Daoy (cell line): Measurements from ENCODE around the gene KRT1. TPM values are rescaled to one million over a fixed set of nuclear protein-coding genes. Genes with fewer than 3 reads are reported as not detected.

Experiments used
- DNase-seq: peaks from one replicate; pipeline ENCODE4 v3.0.0-alpha.2; 2015; ENCODE audit warnings: low read depth
- total RNA-seq: library from RNA; depleted of rRNA; stranded (reverse); fragments of >200 nt; shearing (Covaris generic); gene quantifications from 2 replicates; pipeline ENCODE4 v1.2.3, GENCODE V29; 2014

KRT1 gene
- total RNA-seq, 1 experiment from 2014 or later, result not detected

DNA sequence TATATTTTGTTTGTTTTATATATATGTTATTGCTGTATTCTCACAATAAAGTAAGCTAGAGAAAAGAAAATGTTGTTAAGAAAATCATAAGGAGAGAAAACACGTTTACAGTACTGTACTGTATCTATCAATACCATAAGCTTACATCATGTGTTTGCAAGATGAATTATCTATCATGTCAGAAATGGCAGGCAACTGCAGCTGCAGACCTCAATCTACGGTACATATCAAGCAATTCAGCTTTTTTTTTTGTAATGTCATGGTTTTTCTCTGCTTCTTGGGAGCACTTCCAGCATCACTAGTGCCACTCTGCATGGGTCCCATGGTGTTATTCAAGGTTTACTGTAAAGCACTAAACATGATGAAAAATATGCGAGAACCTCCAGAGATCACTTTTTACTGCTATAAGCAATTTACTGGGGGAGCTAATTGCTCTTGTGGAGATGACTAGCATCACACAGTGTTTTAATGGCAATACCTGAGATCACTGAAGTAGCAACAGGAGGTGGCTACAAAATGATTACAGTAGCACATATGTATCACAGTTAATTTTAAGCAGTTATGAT lies 19.2 kb downstream of the KRT1 start:
- DNase-seq, result no peak

DNA sequence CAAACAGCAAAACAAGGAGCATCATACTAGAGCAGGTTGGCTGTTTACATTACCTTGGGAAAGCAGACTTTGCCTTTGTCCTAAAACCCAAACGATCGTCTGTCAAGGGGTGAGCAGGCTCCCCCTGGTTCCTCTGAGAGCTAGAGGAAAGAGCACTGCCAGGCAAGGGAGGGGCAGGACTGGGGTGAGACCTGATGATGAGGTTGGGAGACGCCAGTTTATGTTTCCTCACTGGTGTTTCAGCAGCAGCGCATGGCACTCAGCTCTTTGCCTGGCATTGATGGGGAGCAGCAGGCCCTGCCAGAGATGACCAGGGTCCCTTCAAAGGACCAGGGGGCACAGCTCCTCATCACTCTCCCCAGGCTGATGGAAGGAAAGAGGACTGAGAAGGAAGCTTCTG lies 20.3 kb downstream of the KRT1 start:
- no peak for DNase-seq

- no peak for DNase-seq
Measured at GRCh38 chr12:52659395-52659794, 20.8 kb downstream of the KRT1 start.

DNA sequence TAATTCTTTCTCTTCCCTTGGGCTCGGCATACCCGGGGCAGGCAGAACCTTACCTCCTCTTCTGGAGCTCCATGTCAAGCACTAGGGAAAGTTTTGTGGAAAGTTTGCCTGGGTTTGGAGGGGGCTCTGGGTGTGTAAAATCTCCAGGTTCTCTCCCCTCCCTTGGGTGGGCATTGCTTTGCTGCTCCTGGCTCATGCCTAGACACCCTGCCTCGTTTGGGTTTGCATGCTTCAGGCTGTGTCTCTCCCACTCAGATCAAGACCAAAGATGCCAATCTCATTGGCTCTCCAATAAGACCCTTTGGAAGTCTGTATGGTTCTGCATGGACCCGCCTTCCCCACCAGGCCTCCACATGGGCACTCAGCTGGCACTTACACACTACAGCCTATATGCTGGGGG lies 22.0 kb downstream of the KRT1 start:
- DNase-seq, result no peak

DNA sequence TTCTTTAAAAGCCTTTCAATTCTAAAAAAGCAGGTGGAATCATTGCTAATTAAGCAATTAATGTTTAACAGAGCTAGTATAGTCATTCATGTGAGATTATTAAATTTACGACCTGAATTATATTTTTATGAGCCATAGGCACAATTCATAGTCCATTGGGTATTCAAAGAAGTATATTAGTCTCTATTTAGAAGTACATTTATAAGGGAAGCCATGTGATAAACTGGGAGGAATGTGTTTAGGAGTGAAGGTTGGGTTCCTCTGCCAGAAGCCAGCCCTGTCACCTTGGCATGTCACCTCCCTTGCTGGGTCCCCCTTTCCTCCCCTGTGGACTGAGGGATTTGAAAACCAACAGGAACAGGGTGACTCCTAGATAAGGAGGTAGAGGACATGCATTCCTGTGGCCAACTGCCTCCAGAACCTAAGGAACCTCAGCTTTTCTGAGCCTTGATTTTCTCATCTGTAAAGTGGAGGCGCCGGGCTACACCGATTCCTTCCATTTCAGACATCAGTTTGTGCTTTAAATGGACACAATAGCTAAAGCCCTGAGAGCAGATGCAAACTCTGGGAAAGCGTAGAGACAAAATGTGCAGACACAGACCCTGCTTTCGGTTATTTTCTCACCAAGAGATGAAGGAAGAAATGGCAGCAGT lies 22.8 kb downstream of the KRT1 start:
- DNase-seq, result no peak

- no peak for DNase-seq
Measured at GRCh38 chr12:52656616-52657015, 23.6 kb downstream of the KRT1 start.

GRCh38 chr12:52655720-52656124 lies 24.5 kb downstream of the KRT1 start:
- peak; percentile 21 for DNase-seq

DNA sequence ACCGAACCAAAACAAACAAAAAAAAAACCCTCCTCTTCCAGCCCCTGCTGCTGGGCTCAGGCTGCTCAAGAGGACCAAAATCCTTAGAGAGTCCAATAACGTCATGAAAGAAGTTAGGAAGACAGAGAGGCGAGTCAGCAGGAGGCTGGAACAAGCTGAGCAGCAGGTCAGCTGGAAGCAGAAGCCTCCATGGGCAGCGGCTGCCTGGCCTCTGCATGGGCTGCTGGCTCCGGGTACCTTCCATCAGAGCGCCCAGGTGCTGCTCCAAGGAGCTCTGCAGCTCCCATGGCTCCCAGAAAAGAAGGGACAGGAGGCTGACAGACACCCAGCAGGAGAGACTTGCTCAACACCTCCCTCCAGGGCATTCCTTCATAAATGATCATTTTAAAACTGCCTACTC lies 25.0 kb downstream of the KRT1 start:
- DNase-seq, result no peak

- no peak for DNase-seq
Measured at GRCh38 chr12:52651726-52652261, 28.4 kb downstream of the KRT1 start, which contains the start of gene KRT2. Gene KRT2, minus strand, starts transcription at chr12:52652211. Its CDS starts 69 bp downstream, at chr12:52652142.

DNA sequence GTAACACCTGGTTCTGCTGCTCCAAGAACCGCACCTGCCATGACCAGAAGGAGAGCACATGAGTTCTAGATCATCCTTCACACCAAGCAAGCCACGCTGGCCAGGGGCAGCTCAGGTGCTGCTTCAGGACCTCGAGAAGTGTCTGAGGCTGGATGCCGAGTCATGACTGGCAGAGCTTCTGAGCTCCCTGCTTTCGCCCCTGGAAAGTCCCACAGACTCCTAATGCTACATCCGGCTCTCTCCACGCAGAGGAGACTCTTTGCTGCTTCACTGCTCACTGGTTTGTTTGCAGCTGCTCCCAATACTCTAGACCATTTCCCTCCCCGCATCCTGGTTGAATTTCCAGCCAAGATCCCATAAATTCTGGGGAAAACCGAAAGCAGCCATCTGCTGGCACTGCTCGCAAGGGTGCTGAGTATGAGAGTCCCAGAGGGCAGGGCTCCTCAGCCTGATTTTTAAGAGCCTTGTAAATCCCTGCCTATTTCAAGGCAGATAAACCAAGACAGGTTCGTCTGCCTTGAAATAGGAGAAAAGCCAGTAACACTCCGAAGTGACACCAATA lies 29.6 kb downstream of the KRT1 start:
- DNase-seq, result peak; percentile 71

GRCh38 chr12:52649066-52649465 lies 31.1 kb downstream of the KRT1 start:
- DNase-seq, result no peak

DNA sequence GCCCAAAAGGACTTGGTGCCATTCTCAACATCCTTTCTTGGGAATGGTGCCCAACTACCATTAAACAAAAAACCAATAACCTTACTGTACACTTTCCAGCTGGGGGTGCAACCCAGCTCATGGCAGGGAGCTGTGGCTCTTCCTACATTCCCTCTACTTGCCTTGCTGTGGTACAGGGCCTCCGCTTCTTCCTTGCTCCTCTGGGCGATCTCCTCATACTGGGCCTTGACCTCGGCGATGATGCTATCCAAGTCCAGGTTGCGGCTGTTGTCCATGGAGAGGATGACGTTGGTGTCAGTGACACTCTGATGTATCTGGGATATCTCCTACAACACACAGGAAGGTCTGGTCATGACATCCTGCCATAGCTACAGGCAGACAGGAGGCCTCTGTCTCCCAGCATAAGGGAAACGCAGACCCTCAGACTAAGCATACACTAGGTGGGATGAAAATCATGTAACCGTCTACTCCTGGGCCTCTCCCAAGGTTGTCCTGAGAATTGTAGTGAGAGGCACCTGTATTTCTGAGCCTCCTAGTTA lies 32.1 kb downstream of the KRT1 start:
- DNase-seq, result no peak

DNA sequence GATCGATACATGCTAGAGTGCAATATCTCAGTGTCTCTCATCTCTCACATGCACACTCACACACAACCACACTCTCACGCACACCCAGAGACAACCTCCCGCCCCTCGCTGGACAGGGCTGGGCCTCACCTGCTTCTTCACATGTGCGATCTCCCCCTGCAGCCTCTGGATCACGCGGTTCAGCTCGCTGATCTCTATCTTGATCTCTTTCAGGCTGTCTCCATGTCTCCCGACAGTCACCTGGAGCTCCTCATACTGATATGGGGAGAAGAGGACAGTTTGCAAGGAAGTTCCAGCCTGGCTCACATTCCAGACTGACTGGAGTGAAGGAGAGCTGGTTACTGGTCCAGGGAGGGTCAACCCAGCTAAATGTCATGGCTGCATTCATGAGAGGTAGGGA lies 32.6 kb downstream of the KRT1 start:
- no peak for DNase-seq

DNA sequence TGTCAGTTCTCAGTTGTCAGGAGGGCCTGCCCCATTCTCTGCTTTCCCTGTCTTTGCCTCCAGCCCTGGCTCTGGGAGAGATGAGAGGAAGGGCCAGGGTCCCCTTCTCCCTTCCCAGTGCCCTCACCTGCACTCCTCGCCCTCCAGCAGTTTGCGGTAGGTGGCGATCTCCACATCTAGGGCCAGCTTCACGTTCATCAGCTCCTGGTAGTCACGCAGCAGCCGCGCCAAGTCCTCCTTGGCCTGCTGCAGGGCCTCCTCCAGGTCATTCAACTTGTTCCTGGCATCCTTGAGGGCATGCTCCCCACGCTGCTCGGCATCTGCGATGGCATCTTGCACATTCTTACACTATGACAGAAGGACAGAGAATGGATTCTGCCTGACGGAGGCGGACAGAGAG lies 33.6 kb downstream of the KRT1 start:
- DNase-seq, result no peak

DNA sequence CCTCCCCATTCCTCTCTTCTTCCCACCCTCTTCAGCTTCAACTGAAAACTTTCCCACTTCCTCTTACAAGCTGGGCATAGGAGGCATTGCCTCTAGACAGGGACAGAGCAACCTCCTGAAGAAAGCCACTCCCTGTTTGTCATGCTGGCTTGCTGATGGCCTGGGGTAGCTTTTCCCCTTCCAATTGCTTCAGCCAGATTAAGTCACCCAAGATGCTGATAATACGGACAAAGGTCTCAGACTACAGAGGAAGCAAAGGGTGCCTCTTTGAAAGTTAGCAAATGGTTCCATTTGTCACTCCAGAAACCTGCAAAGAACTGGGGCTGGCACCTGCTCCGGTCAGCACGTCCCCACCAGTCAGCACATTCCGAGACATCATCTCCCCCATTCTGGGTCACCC lies 34.2 kb downstream of the KRT1 start:
- no peak for DNase-seq

GRCh38 chr12:52645120-52645761 lies 35.0 kb downstream of the KRT1 start:
- DNase-seq, result no peak

DNA sequence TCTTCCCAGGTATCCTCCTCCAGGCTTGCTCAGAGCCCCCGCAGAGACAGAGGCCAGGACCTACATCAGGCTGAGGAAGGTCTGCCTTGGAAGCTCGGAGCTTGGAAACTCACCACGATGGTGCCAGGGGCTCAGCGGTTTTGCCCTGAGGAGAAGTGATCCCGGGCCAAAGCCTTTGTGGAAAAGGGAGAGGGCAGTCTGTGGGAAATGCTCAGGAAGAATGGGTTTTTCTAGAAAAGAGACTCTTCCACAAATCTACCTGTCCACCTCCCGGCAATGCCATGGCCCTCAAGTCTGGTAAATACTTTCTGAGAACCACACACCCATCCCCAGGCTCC lies 36.2 kb downstream of the KRT1 start:
- no peak for DNase-seq

DNA sequence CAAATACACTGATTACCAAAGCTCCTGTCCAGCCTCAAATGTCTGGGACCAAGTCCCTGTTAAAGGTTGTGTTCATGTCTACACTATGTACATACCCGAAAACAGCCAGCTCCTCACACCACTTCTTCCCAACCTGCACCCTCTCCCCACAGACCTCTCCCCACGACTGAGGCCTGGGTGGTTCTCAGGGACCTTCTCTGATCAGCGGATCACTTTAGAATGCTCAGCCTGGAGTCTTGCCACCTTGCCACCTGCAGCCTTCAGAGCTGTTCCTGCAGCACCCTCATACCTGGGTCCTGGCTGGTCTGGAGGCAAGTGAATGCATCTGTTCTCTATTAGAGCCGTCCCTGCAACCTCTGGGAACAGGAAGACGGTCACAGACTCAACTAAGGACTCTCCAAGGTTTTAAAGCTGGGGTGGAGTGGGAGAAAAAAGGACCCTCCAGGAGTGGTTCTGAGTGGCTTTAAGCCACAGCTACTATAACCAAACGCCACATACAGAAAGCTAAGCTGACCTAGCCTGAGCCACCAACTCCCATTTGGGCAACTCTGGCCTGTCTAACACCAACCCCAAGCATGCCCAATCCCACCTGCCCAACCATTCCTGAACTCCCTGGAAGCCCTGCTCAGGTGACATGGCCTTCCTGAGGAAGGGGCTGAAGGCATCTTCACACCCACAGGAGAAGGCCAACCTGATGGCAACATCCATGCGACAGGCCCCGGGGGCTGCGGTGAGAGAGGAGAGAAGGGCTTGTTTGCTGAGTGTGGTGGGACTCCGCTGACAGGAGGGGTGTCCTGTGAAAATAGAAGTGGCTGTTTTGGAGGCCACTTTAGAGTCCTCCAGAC lies 36.8 kb downstream of the KRT1 start:
- DNase-seq, result no peak

DNA sequence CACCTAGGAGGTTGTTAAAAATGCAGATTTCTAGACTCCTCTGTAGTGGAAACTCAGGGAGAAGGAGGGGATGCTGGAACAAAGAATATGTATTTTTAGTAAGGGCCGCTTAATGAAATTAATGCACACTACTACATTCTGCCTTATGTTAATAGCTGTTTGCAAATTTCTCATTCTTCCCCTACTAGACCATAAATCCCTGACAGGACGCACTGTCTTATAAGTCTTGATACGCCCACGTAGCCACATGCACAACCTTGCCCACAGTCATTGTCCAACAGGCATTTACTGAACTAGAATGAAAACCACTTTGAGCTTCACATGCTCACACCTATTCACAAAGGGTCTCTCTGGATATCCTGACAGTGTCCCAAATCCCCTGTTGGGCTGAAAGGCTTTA lies 38.7 kb downstream of the KRT1 start:
- DNase-seq, result no peak

DNA sequence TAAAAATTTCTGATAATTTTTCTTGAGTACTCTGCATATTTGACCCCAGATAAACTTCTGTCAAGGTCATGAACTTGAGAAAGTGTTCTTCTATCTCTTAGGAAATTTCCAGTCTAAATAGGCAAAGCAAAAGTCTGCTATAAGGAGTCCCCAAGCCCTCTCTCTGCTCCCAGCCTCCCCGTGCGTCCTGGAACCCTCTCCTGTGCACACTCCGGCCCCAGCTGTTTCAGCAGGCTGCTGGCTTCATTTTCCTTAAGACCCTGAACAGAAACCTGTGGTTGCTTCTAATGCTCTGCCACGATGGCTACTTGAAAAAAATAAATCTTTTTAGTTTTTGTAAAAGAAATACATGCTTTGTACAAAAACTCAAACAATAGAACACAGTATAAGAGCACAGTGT lies 42.9 kb downstream of the KRT1 start:
- no peak for DNase-seq

DNA sequence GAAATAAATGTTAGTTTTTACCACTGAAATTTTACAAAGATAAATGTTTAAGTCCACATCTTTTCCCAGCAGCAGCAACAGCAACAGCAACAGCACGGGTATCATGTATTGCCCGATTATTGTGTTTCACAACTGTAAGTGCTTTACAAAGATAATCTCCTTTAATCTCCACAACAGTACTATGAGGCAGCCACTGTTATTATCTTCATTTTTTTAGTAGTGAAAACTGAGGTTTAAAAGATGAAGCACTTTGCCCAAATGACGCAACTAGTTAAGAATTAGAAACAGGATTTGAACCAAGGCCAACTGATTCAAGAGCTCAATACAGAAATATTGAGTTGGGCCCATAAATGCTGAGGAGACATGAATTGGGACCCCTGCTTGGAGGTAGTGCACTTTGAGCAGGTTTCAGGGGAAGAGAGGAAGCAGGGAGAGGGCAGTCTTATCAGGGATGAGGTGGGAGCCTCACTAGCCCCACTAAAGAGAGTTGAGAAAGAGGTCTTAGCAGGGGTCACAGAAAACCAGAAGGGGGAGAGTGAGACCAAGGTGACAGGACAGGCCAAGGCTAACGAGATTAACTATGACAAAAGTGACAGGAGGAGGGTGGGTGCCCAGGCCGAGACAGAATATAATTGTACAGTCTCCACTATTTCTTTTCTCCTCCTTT lies 43.5 kb downstream of the KRT1 start:
- DNase-seq, result no peak
